PC-9 (cell line): ENCODE results near the gene CHAC2. TPM values are rescaled to one million over a fixed set of nuclear protein-coding genes. Genes with fewer than 3 reads are reported as not detected.
"Not testable (repeated sequence)": the region's sequence is repeated elsewhere in the genome, so short reads cannot be mapped to it uniquely, and the experiment has no call there.

Experiments used
- BruUV-seq: library from RNA; stranded (reverse); fragments of 400-500 nt; replicated peaks from 2 replicates; lab custom pipeline; 2021; lab: Mats Ljungman, UMichigan
- CTCF ChIA-PET: fragments of 300-600 bp; sonication (Branson Sonifier 250); formaldehyde crosslinking; loops from one replicate; lab custom pipeline; 2022; ENCODE audit warnings: antibody characterized with exemption; lab: Charles Lee
- POLR2A ChIA-PET: fragments of 300-600 bp; sonication (Branson Sonifier 250); formaldehyde crosslinking; loops from one replicate; lab custom pipeline; 2022; ENCODE audit warnings: antibody characterized with exemption; ENCODE audit not compliant: unreplicated experiment; lab: Charles Lee
- DNase-seq, 2 experiments: peaks; one replicate each; pipeline versions ENCODE4 v3.0.0 to v3.0.0-alpha.2; 2015 to 2022; ENCODE audit warnings: mixed read lengths in 1 of 2
- H2AFZ ChIP-seq: fragments of 200-600 bp; sonication (generic); 2 replicates; pipeline ENCODE4 v1.8.1; 2017; ENCODE audit warnings: antibody characterized with exemption
- H3F3A ChIP-seq: fragments of 200-600 bp; sonication (generic); 2 replicates; pipeline ENCODE4 v1.8.1; 2017; ENCODE audit warnings: antibody characterized with exemption, mild to moderate bottlenecking, low read depth; ENCODE audit not compliant: insufficient read depth
- H3K27ac ChIP-seq: fragments of 200-600 bp; sonication (generic); 2 replicates; pipeline ENCODE4 v1.6.1; 2016; ENCODE audit warnings: mixed run types
- H3K27me3 ChIP-seq: fragments of 200-600 bp; sonication (generic); 2 replicates; pipeline ENCODE4 v1.6.1; 2016; ENCODE audit warnings: low read depth, mixed run types; ENCODE audit not compliant: insufficient read depth
- H3K36me3 ChIP-seq: fragments of 200-600 bp; sonication (generic); 2 replicates; pipeline ENCODE4 v1.6.1; 2016; ENCODE audit warnings: low read depth, mixed run types
- H3K4me1 ChIP-seq: fragments of 200-600 bp; sonication (generic); replicated peaks from 2 replicates; pipeline ENCODE4 v1.6.1; 2016; ENCODE audit warnings: mixed run types; ENCODE audit not compliant: insufficient read depth
- H3K4me2 ChIP-seq: fragments of 200-600 bp; sonication (generic); 2 replicates; pipeline ENCODE4 v1.6.1; 2017; ENCODE audit warnings: mixed run types
- H3K4me3 ChIP-seq: fragments of 200-600 bp; sonication (generic); 2 replicates; pipeline ENCODE4 v1.6.1; 2016; ENCODE audit warnings: mixed run types
- H3K79me2 ChIP-seq: fragments of 200-600 bp; sonication (generic); 2 replicates; pipeline ENCODE4 v1.6.1; 2017; ENCODE audit warnings: low read depth, mixed run types
- H3K9me2 ChIP-seq: fragments of 200-600 bp; sonication (generic); 2 replicates; pipeline ENCODE4 v1.8.1; 2017; ENCODE audit warnings: mild to moderate bottlenecking; ENCODE audit not compliant: insufficient read depth
- H3K9me3 ChIP-seq: fragments of 200-600 bp; sonication (generic); 2 replicates; pipeline ENCODE4 v1.8.1; 2016; ENCODE audit warnings: low read depth; ENCODE audit not compliant: insufficient read depth
- H4K20me1 ChIP-seq: fragments of 200-600 bp; sonication (generic); 2 replicates; pipeline ENCODE4 v1.8.1; 2017; ENCODE audit not compliant: insufficient read depth
- CTCF ChIP-seq: fragments of 200-600 bp; sonication (generic); conservative IDR thresholded peaks from 2 replicates; pipeline ENCODE4 v1.6.1; 2017; ENCODE audit warnings: mixed run types, antibody characterized with exemption, mild to moderate bottlenecking, moderate library complexity
- EZH2 ChIP-seq: fragments of 200-600 bp; sonication (generic); IDR thresholded peaks from 2 replicates; pipeline ENCODE4 v1.8.0; 2017; ENCODE audit warnings: antibody characterized with exemption, low read depth
- intact Hi-C: fragments of 100-400 bp; cut with micrococcal nuclease; formaldehyde crosslinking; loops from one replicate; pipeline ENCODE4 v1.10.0; 2022; ENCODE audit not compliant: unreplicated experiment
- total RNA-seq: library from RNA; stranded (reverse); gene quantifications from 2 replicates; pipeline ENCODE4 v1.2.3, GENCODE V29; 2021

CHAC2 gene
- total RNA-seq, 1 experiment from 2014 or later: 5.0 TPM

GRCh38 chr2:53821810-53822209 lies 54.2 kb downstream of the CHAC2 start:
- Histone ChIP-seq H3K36me3 (0 out of 2 replicates have a peak, but pooled peaks cover 7% of the 10 kb centered on the region), H2AFZ (no peak overlapping the region), H4K20me1 (no peaks in the 10 kb centered on the region; the same call in 1 of the 2 replicates), H3K79me2 (no peaks in the 10 kb centered on the region), H3K4me1 (no peaks in the 10 kb centered on the region), H3F3A (peaks cover 14% of the 10 kb centered on the region; the same call in 1 of the 2 replicates), H3K9me2 (no peaks in the 10 kb centered on the region), H3K27me3 (no peaks in the 10 kb centered on the region), H3K4me2 (no peak overlapping the region), H3K9me3 (no peaks in the 10 kb centered on the region), H3K27ac (no peak overlapping the region), H3K4me3 (no peak overlapping the region)
- no TSS peak for BruUV-seq
- ChIA-PET POLR2A (no interaction called here), CTCF (no interaction called here)
- DNase-seq: no peak
- TF ChIP-seq CTCF: no peak
- no peak for TF ChIP-seq EZH2
- intact Hi-C loops: no loop called here

- H3K4me1 ChIP-seq, H3K9me3 ChIP-seq, H4K20me1 ChIP-seq, H3K4me3 ChIP-seq, H3K4me2 ChIP-seq, H3K36me3 ChIP-seq, CTCF ChIA-PET, H3K27ac ChIP-seq, H3K9me2 ChIP-seq, H2AFZ ChIP-seq, intact Hi-C loops, BruUV-seq, DNase-seq, H3K27me3 ChIP-seq, POLR2A ChIA-PET, H3K79me2 ChIP-seq: not testable (repeated sequence)
- H3F3A ChIP-seq: peaks cover 14% of the 10 kb centered on the region; the same call in 1 of the 2 replicates
Measured at GRCh38 chr2:53823639-53824038, 56.0 kb downstream of the CHAC2 start.

Other genes with a start within 250 kb of the CHAC2 start
- gene ASB3, start 19.1 kb downstream of the CHAC2 start, total RNA-seq: 22.0 and 27.7 TPM in 2 replicates
- 34.9 and 35.7 TPM in 2 replicates for gene ERLEC1, start 19.2 kb downstream of the CHAC2 start, total RNA-seq
- gene GPR75, start 92.2 kb downstream of the CHAC2 start, total RNA-seq: 1.8 and 3.7 TPM in 2 replicates
- 58.3 and 99.5 TPM in 2 replicates for gene PSME4, start 203.2 kb downstream of the CHAC2 start, total RNA-seq